ENCODE measurements around the gene KANK2.
A peak's percentile ranks its signal among the peaks of the same experiment; 100 is the strongest.
"Not testable (repeated sequence)": the region's sequence is repeated elsewhere in the genome, so short reads cannot be mapped to it uniquely, and the experiment has no call there.

KANK2 gene

GRCh38 chr19:11140023-11140538 is 57.3 kb downstream of the KANK2 start:
- not testable (repeated sequence) for DNase-seq (ENCODE audit: low read depth)

- peak; percentile 67 for DNase-seq (ENCODE audit: low read depth)
Measured at GRCh38 chr19:11138601-11139300, 58.6 kb downstream of the KANK2 start.

GRCh38 chr19:11137542-11138384 is 59.6 kb downstream of the KANK2 start:
- DNase-seq (ENCODE audit: low read depth) = peak; percentile 89

- DNase-seq (ENCODE audit: low read depth) = no peak
Measured at GRCh38 chr19:11136400-11137101, 60.8 kb downstream of the KANK2 start.

- no peak for DNase-seq (ENCODE audit: low read depth)
Measured at GRCh38 chr19:11131471-11131870, 65.9 kb downstream of the KANK2 start.

GRCh38 chr19:11130824-11131455 is 66.4 kb downstream of the KANK2 start:
- DNase-seq (ENCODE audit: low read depth) = no peak

- DNase-seq (ENCODE audit: low read depth) = no peak
Measured at GRCh38 chr19:11127905-11128304, 69.4 kb downstream of the KANK2 start.

GRCh38 chr19:11125994-11126685 is 71.2 kb downstream of the KANK2 start:
- DNase-seq (ENCODE audit: low read depth) = peak; percentile 49

GRCh38 chr19:11124157-11124556 is 73.2 kb downstream of the KANK2 start:
- DNase-seq (ENCODE audit: low read depth) = not testable (repeated sequence)

- DNase-seq (ENCODE audit: low read depth) = no peak
Measured at GRCh38 chr19:11123114-11123513, 74.2 kb downstream of the KANK2 start.

GRCh38 chr19:11121963-11122362 is 75.4 kb downstream of the KANK2 start:
- not testable (repeated sequence) for DNase-seq (ENCODE audit: low read depth)

GRCh38 chr19:11116507-11116906 is 80.8 kb downstream of the KANK2 start:
- no peak for DNase-seq (ENCODE audit: low read depth)

- no peak for DNase-seq (ENCODE audit: low read depth)
Measured at GRCh38 chr19:11115895-11116446, 81.4 kb downstream of the KANK2 start.

GRCh38 chr19:11115042-11115441 is 82.3 kb downstream of the KANK2 start:
- DNase-seq (ENCODE audit: low read depth) = no peak
